Right lobe of liver (tissue), 6 donors: ENCODE data around the gene STPG3. TPM values are rescaled to one million over a fixed set of nuclear protein-coding genes. Genes with fewer than 3 reads are reported as not detected.
A peak's percentile ranks its signal among the peaks of the same experiment; 100 is the strongest.

Experiments
- ATAC-seq, 4 donors: fragments of 200-7000 bp; cut with Tn5 transposase; one replicate each; pipeline ENCODE4 v1.9.1; 2020; ENCODE audit warnings: mild to moderate bottlenecking in 4 of 4, moderate library complexity in 4 of 4
- DNase-seq, 3 donors: peaks; one replicate each; pipeline ENCODE4 v3.0.0-alpha.2; 2020
- H3K27ac ChIP-seq, 3 donors: fragments of 200-600 bp; one replicate each; pipeline ENCODE4 v1.8.0; 2022
- H3K27me3 ChIP-seq, 2 donors: fragments of 200-600 bp; one replicate each; pipeline ENCODE4 v1.8.0; 2022
- H3K36me3 ChIP-seq, 4 donors: fragments of 200-600 bp; sonication (generic) in 1 of 4; one replicate each; pipeline versions ENCODE4 v1.5.1 to v1.8.0; 2017 to 2022; ENCODE audit warnings: control low read depth in 1 of 4
- H3K4me1 ChIP-seq, 4 donors: fragments of 200-600 bp; sonication (generic) in 1 of 4; one replicate each; pipeline versions ENCODE4 v1.5.1 to v1.8.0; 2017 to 2022; ENCODE audit warnings: control low read depth in 1 of 4
- H3K4me3 ChIP-seq, 3 donors: fragments of 200-600 bp; one replicate each; pipeline ENCODE4 v1.8.0; 2022
- H3K9me3 ChIP-seq, 4 donors: fragments of 200-600 bp; sonication (generic) in 1 of 4; one replicate each; pipeline versions ENCODE4 v1.5.1 to v1.8.0; 2017 to 2022; ENCODE audit warnings: control low read depth in 1 of 4
- CTCF ChIP-seq, 4 donors: fragments of 200-600 bp in 3 of 4; fragments of 450-650 bp in 1 of 4; IDR thresholded peaks; one replicate each; pipeline versions ENCODE4 v1.5.1 to v1.8.0; 2016 to 2022; ENCODE audit warnings: antibody characterized with exemption in 4 of 4, mild to moderate bottlenecking in 2 of 4
- POLR2A ChIP-seq: fragments of 450-650 bp; IDR thresholded peaks from one replicate; pipeline ENCODE4 v1.6.1; 2017; ENCODE audit warnings: antibody characterized with exemption, mild to moderate bottlenecking
- WGBS: methylation state at CpG from one replicate; pipeline ENCODE4 v1.1.6; 2018; ENCODE audit warnings: low coverage, low lambda C conversion rate; ENCODE audit not compliant: insufficient coverage; ENCODE audit errors: missing lambda C conversion rate; 5-methylcytosine and 5-hydroxymethylcytosine counted together
- intact Hi-C, 2 donors: fragments of 100-400 bp; cut with DNase I; formaldehyde crosslinking; loops; one replicate each; pipeline versions ENCODE4 v1.11.2 to v1.14.1; 2022
- total RNA-seq, 6 experiments: library from RNA; depleted of rRNA in 2 of 6; stranded (reverse); fragments of >200 nt in 2 of 6; fragmentation: NEBNext Ultra II Directional in 3 of 6; extraction: Animal tissue kit (Norgen Biotek cat#: 25700) in 3 of 6; gene quantifications; one replicate each; pipeline versions ENCODE4 v1.1.0 to v1.2.4, GENCODE V29; 2016 to 2023
- donor health status: DM: no; HTN: yes; CAD: no.
- donor health status: DM: no; HTN: no; CAD: no.
- donor health status: DM: no; HTN: no; CAD: no.
- donor health status: DM: no; HTN: yes; CAD: no.
- donor health status: DM: no; HTN: yes; CAD: no.

Gene STPG3
- total RNA-seq, 6 experiments from 2014 or later, result not detected

DNA sequence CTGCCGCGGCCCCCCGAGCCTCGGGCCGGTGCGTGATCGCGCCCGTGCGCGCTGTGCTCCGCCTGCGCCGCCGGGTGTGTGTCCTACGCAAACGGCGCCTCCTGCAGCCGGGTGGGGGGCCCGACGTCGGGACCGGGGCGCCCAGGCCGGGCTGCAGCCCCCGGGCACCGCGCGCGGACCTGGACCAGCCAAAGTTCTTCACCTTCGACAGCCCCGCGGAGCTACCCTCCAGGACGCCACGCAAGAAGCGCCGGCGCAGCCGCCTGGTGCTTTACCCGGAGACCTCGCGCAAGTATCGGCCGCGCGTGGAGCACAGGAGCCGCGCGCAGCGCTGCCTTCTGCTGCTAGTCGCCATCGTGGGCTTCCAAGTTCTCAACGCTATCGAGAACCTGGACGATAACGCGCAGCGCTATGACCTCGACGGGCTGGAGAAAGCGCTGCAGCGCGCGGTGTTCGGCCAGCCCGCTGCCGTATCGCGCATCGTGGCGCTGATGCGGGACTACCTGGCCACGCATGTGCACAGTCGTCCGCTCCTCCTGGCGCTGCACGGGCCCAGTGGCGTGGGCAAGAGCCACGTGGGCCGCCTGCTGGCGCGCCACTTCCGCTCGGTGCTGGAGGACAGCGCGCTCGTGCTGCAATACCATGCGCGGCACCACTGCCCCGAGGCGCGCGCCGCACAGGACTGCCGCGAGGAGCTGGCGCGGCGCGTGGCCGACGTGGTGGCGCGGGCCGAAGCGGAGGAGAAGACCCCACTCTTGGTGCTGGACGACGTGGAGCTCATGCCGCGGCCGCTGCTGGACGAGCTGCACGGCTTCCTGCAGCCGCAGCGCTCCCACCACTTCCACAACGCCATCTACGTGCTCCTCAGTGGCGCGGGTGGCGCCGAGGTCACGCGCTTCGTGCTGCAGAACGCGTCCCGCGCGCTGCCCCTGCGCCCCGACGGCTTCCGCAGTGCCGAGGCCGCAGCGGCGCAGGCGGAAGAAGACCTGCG is 27.9 kb downstream of the STPG3 start:
- Histone ChIP-seq H3K4me1 (no peaks in the 10 kb centered on the region), H3K36me3 (no peaks in the 10 kb centered on the region)

GRCh38 chr9:137279741-137280473 is 28.8 kb downstream of the STPG3 start:
- Histone ChIP-seq H3K4me1 (no peaks in the 10 kb centered on the region), H3K36me3 (no peaks in the 10 kb centered on the region), H3K4me3 (no peak overlapping the region), H3K27ac (no peak overlapping the region), H3K27me3 (no peaks in the 10 kb centered on the region), H3K9me3 (no peaks in the 10 kb centered on the region)
- DNase-seq (peak in 1 of 3 donors; percentile 56), ATAC-seq (no peak)
- 96% methylated on average over 11 of the region's 41 CpGs for WGBS
- intact Hi-C loops, result no loop called here
- TF ChIP-seq CTCF (IDR thresholded peaks at IDR 0.05), result no peak
- TF ChIP-seq POLR2A, result no peak

More for the DNA sequence above, 27.9 kb downstream of the STPG3 start:
- no peak overlapping the region for H3K27ac ChIP-seq
- intact Hi-C loops, result no loop called here
- H3K27me3 ChIP-seq, result no peaks in the 10 kb centered on the region
- H3K9me3 ChIP-seq, result no peaks in the 10 kb centered on the region
- no peak for TF ChIP-seq CTCF (IDR thresholded peaks at IDR 0.05)
- peak in 1 of 3 donors; percentile 52 for DNase-seq
- peak overlapping the region; percentile 39 to 57 (median 49) for H3K4me3 ChIP-seq
- WGBS, result 98% methylated on average over 13 of the region's 139 CpGs
- no peak for ATAC-seq

DNA sequence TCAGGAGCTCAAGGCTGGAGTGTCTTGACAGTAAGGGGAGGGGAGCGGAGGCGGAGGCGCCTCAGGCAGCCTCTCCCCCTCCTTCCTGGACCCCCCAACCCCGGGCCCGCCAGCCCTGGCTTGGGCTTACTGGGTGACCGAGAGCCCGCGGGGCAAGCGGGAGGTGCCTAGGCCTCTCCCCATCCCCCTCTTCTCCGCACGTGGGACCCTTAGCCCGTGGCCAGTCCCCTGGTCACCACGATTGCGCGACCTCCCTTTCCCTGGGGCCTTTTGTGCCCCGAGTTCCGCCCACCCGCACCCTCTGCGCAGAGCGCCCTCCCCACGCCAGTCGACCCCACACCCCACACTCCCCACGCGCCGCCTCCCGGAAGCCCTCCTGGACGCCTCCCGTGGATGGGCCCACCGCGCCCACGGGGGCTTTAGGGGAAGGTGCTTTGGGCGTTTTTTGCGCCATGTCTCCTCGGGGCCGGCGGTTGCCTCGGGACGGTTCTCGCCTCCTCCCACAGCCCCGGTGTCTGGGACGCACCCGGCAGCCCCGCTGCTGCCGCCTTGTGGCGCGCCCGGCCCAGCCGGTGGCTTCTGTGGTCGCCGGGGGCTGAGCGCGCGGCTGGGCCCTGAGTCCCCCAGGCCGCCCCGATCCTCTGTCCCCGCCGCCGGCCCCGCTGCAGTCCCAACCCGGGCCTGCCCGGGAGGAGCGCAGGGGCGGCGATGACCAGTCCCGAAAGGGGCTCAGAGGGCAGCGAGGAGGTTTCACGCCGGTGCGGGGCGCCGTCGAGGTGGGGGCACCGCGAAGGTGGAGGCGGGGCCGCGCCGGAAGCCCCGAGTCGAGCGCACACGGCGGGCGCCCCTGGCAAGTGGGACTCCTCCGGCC is 29.6 kb downstream of the STPG3 start:
- H3K27me3 ChIP-seq, result no peaks in the 10 kb centered on the region
- no peaks in the 10 kb centered on the region for H3K4me1 ChIP-seq
- H3K36me3 ChIP-seq, result no peaks in the 10 kb centered on the region
- no CpG with 5 or more reads among the region's 85 CpGs for WGBS
- no peak overlapping the region for H3K27ac ChIP-seq
- no peaks in the 10 kb centered on the region for H3K9me3 ChIP-seq
- H3K4me3 ChIP-seq, result no peak overlapping the region
- intact Hi-C loops, result no loop called here
- DNase-seq (peak; percentile 30 to 59 (median 47)), ATAC-seq (no peak)
- TF ChIP-seq POLR2A (no peak), CTCF (IDR thresholded peaks at IDR 0.05) (peak in 3 of 4 donors; percentile 25 to 45 (median 31))
